ENCODE measurements around the gene NECTIN3.

The NECTIN3 gene

DNA sequence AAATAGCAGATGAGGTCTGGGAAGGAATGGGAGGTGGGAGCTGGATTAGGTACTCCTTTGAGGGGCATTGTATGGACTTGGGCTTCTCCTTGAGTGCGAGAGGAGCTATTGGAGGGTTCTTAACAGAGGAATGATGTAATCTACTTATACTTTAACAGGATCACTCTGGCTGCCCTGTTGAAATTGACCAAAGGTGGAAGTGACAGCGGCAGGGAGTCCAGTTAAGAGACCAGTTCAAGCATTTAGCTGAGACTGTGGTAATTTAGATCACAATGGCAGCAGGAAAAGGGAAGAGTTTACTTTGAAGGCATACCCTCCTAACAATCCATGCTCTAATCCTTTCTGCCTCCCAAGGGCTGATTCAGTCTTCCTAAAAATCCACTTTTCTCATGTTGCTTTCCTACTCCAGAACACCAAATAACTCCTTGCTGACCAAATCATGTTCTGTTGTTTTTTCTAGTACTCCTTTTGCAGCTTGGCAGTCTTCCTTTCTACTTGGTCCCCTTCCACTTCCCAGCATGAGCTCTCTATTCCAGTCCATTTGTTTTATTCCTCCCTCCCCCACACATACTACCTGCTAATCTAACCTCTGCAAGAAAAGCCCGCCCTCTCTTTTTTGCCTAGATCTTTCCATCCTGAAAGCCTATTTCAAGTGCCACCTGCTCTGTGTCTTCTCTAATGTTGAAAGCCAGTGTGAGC, 139.4 kb downstream of the NECTIN3 start:
- DNase-seq: no peak

- DNase-seq: no peak
Measured at GRCh38 chr3:111212511-111212910, 140.9 kb downstream of the NECTIN3 start.

DNA sequence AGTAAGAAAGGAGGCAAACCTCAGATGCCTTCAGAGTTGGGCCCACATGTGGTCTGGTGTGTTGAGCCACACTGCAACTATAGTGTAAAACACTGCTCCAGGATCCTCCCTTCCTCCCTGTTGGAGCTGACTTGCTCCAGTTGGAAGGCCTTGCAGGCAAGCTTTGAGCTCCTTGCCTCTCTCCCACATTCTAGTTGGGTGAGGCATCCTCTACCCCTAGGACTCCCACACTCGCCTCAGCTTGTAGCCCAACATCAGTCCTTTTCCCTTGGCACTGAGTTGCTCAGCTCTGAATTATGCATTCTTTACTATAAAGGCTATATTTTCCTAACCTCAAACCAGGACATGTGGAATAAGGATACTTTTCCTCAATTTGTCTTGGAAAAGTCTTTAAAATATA, 143.9 kb downstream of the NECTIN3 start:
- no peak for DNase-seq

GRCh38 chr3:111218615-111219014, 147.0 kb downstream of the NECTIN3 start:
- no peak for DNase-seq

DNA sequence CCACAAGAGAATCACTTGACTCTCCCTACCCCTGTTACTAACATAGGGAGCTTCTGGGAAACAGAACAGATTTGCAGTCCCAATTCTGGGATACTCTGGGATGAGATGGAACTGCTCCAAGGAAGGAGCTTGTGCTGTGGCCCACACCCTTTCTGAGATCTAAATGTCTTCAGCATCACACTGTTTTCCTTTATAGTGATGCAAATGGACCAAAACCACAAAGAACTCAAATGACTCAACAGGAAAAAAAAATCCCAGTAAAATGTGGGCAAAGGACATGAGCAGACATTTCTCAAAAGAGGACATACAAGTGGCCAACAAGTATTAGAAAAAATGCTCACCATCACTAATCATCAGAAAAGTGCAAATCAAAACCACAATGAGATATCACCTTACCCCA, 155.6 kb downstream of the NECTIN3 start:
- DNase-seq: no peak

- DNase-seq: no peak
Measured at GRCh38 chr3:111229301-111229700, 157.7 kb downstream of the NECTIN3 start.

GRCh38 chr3:111236836-111237713, 165.5 kb downstream of the NECTIN3 start:
- DNase-seq: no peak

- DNase-seq: no peak
Measured at GRCh38 chr3:111237946-111238345, 166.3 kb downstream of the NECTIN3 start.

- DNase-seq: no peak
Measured at GRCh38 chr3:111238885-111239284, 167.3 kb downstream of the NECTIN3 start.

DNA sequence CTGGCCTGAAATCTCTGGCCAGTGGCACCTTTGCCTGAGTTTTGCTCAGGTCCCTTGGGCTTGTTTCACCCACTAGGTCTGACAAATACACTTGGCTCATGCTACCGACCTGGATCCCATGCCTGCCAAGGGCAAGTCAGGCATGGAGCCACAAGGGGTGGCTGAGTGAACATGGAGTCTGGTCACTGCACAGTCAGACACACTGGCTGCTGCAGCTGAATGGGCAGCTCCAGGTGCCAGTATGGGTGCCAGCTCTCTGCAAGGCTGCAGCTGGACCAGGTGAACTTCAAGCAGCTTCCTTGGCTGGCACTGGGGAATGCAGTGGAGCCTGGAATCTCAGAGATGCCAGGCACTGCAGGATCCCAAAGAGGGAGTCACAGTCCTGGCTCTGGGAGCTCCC, 170.3 kb downstream of the NECTIN3 start:
- DNase-seq: no peak
